ENCODE data around the gene B3GALT4.

DNA sequence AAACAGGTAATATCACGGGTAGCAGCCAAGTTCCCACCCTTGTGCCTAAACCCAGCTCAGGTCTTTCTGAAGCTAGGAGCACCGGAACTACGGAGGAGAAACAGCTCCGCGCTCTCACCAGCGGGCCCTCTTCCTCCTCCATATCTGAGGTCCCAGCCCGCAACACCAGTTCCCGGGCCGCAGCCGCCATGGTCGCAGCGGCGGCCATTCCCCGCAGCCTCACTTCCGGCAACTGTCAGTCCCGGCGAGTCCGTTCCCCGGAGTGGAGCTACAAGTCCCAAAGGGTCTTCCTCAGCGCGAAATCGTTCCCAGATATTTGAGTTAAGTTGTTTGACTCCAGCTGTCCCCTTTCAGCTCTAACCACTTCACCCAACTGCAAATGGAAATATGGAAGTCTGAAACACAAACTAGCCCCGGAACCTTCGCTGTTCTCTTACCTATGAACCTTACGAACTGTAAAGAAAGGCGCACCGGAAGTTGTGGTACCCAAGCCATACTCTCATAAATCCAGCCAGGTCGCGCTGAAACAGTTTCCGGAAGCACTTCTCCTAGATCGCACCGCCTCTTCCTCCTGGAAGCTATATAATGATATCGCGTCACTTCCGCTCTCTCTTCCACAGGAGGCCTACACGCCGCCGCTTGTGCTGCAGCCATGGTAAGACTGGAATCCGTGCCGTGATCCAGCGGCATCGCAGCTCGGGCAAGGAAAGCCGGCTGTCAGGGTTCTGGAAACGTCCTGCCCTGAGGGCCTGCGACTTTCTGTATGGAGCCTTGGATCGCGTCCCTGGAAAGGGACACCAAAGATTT, 5.3 kb upstream of the B3GALT4 start, which contains the start of the genes RPS18 and VPS52:
- TF ChIP-seq, protein P1, sequence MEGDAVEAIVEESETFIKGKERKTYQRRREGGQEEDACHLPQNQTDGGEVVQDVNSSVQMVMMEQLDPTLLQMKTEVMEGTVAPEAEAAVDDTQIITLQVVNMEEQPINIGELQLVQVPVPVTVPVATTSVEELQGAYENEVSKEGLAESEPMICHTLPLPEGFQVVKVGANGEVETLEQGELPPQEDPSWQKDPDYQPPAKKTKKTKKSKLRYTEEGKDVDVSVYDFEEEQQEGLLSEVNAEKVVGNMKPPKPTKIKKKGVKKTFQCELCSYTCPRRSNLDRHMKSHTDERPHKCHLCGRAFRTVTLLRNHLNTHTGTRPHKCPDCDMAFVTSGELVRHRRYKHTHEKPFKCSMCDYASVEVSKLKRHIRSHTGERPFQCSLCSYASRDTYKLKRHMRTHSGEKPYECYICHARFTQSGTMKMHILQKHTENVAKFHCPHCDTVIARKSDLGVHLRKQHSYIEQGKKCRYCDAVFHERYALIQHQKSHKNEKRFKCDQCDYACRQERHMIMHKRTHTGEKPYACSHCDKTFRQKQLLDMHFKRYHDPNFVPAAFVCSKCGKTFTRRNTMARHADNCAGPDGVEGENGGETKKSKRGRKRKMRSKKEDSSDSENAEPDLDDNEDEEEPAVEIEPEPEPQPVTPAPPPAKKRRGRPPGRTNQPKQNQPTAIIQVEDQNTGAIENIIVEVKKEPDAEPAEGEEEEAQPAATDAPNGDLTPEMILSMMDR (tag by site-specific recombination; IDR thresholded peaks at IDR 0.05), result peak; percentile 49; the same call in 1 of the 2 replicates
- TF ChIP-seq ZNF530 (tag by site-specific recombination; IDR thresholded peaks at IDR 0.05; ENCODE audit: low read depth), result 0 out of 2 replicates have a peak, but pooled peaks have one; percentile 8
- peak; percentile 91 for TF ChIP-seq ZNF629 (tag by site-specific recombination; IDR thresholded peaks at IDR 0.05)
- no peak; the same call in none of the 2 replicates for TF ChIP-seq ZNF324 (tag by site-specific recombination; IDR thresholded peaks at IDR 0.05)
- TF ChIP-seq, protein P2, sequence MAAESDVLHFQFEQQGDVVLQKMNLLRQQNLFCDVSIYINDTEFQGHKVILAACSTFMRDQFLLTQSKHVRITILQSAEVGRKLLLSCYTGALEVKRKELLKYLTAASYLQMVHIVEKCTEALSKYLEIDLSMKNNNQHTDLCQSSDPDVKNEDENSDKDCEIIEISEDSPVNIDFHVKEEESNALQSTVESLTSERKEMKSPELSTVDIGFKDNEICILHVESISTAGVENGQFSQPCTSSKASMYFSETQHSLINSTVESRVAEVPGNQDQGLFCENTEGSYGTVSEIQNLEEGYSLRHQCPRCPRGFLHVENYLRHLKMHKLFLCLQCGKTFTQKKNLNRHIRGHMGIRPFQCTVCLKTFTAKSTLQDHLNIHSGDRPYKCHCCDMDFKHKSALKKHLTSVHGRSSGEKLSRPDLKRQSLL (tag by site-specific recombination; IDR thresholded peaks at IDR 0.05), result 0 out of 2 replicates have a peak, but pooled peaks have one; percentile 4
- TF ChIP-seq YY1 (tag by site-specific recombination; IDR thresholded peaks at IDR 0.05), result peak; percentile 99
- TF ChIP-seq, protein P3, sequence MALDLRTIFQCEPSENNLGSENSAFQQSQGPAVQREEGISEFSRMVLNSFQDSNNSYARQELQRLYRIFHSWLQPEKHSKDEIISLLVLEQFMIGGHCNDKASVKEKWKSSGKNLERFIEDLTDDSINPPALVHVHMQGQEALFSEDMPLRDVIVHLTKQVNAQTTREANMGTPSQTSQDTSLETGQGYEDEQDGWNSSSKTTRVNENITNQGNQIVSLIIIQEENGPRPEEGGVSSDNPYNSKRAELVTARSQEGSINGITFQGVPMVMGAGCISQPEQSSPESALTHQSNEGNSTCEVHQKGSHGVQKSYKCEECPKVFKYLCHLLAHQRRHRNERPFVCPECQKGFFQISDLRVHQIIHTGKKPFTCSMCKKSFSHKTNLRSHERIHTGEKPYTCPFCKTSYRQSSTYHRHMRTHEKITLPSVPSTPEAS (tag by site-specific recombination; IDR thresholded peaks at IDR 0.05), result peak; percentile 39
